NCI-H1048 (cell line): ENCODE results near the gene NLGN4Y.

Experiments
- DNase-seq: peaks from one replicate; lab custom pipeline; 2025; lab: John Stamatoyannopoulos, UW

Gene NLGN4Y

GRCh38 chrY:14644157-14644952 is 120.0 kb downstream of the NLGN4Y start:
- no peak for DNase-seq

GRCh38 chrY:14679181-14679580 is 154.9 kb downstream of the NLGN4Y start:
- no peak for DNase-seq

- no peak for DNase-seq
These were observed 170.2 kb downstream of the NLGN4Y start for GRCh38 chrY:14694543-14694942.

GRCh38 chrY:14708158-14708557 is 183.8 kb downstream of the NLGN4Y start:
- DNase-seq, result no peak

GRCh38 chrY:14741596-14741995 is 217.3 kb downstream of the NLGN4Y start:
- no peak for DNase-seq

- no peak for DNase-seq
These were observed 224.0 kb downstream of the NLGN4Y start for GRCh38 chrY:14748329-14748728.

GRCh38 chrY:14755571-14755970 is 231.2 kb downstream of the NLGN4Y start:
- no peak for DNase-seq

- no peak for DNase-seq
These were observed 238.6 kb downstream of the NLGN4Y start for GRCh38 chrY:14762903-14763302.

- DNase-seq, result no peak
These were observed 239.3 kb downstream of the NLGN4Y start for GRCh38 chrY:14763600-14763999.

GRCh38 chrY:14778208-14778607 is 253.9 kb downstream of the NLGN4Y start:
- no peak for DNase-seq

GRCh38 chrY:14793104-14793503 is 268.8 kb downstream of the NLGN4Y start:
- DNase-seq, result no peak

- DNase-seq, result no peak
These were observed 269.3 kb downstream of the NLGN4Y start for GRCh38 chrY:14793674-14794073.

GRCh38 chrY:14798010-14798409 is 273.7 kb downstream of the NLGN4Y start:
- no peak for DNase-seq

- no peak for DNase-seq
These were observed 276.8 kb downstream of the NLGN4Y start for GRCh38 chrY:14801096-14801495.

- no peak for DNase-seq
These were observed 277.8 kb downstream of the NLGN4Y start for GRCh38 chrY:14802125-14802524.

- no peak for DNase-seq
These were observed 279.7 kb downstream of the NLGN4Y start for GRCh38 chrY:14804041-14804440.

GRCh38 chrY:14818452-14818851 is 294.1 kb downstream of the NLGN4Y start:
- no peak for DNase-seq

GRCh38 chrY:14822201-14822600 is 297.9 kb downstream of the NLGN4Y start:
- no peak for DNase-seq

GRCh38 chrY:14822906-14823305 is 298.6 kb downstream of the NLGN4Y start:
- DNase-seq, result no peak

- DNase-seq, result no peak
These were observed 300.3 kb downstream of the NLGN4Y start for GRCh38 chrY:14824583-14824982.

GRCh38 chrY:14825728-14826127 is 301.4 kb downstream of the NLGN4Y start:
- DNase-seq, result no peak

GRCh38 chrY:14828531-14828930 is 304.2 kb downstream of the NLGN4Y start:
- no peak for DNase-seq

- DNase-seq, result no peak
These were observed 305.1 kb downstream of the NLGN4Y start for GRCh38 chrY:14829366-14829885.
